ENCODE results near the gene CEP152. TPM values are rescaled to one million over a fixed set of nuclear protein-coding genes. Genes with fewer than 3 reads are reported as not detected.

The CEP152 gene
- total and polyA plus RNA-seq, 10 of the 15 experiments (the other 5 are each of a cell fraction or from before 2014, with no cell fraction given), result 5.3 to 22.6 (median 14.2) TPM

- TF ChIP-seq MLLT1 (IDR thresholded peaks at IDR 0.05) (no peak), SUPT20H (IDR thresholded peaks at IDR 0.05; ENCODE audit: borderline replicate concordance, control insufficient read depth, low read depth, low read length) (no peak), FOS (IDR thresholded peaks at IDR 0.05; ENCODE audit: borderline replicate concordance, extremely low read depth, insufficient read length) (no peak), PAX8 (IDR thresholded peaks at IDR 0.05) (no peak), YY1 (IDR thresholded peaks at IDR 0.05; ENCODE audit: low read depth, low read length) (no peak), ELK1 (IDR thresholded peaks at IDR 0.05; ENCODE audit: low read depth, low read length) (0 out of 2 replicates have a peak, but pooled peaks have one; percentile 3), ZZZ3 (IDR thresholded peaks at IDR 0.05; ENCODE audit: control insufficient read depth, insufficient read length, low read depth) (no peak), ZNF384 (IDR thresholded peaks at IDR 0.05; ENCODE audit: borderline replicate concordance, low read depth, low read length) (no peak), ETV6 (conservative IDR thresholded peaks at IDR 0.05 in 1 of 2, IDR thresholded peaks at IDR 0.05 in 1 of 2; ENCODE audit: borderline replicate concordance in 1 of 2, low read depth in 1 of 2) (no peak), MYC (IDR thresholded peaks at IDR 0.05; ENCODE audit: insufficient read depth, insufficient read length, insufficient replicate concordance, low read length, severe bottlenecking) (no peak), POLR2AphosphoS2 (IDR thresholded peaks at IDR 0.05; ENCODE audit: low read depth, low read length) (no peak), TBL1XR1 (IDR thresholded peaks at IDR 0.05; ENCODE audit: low read depth, low read length) (no peak), RUNX3 (IDR thresholded peaks at IDR 0.05; ENCODE audit: low read length) (no peak), PML (IDR thresholded peaks at IDR 0.05; ENCODE audit: low read length) (no peak), SPI1 (IDR thresholded peaks at IDR 0.05; ENCODE audit: borderline replicate concordance, insufficient read depth, low read depth, low read length) (no peak), ASH2L (IDR thresholded peaks at IDR 0.05; ENCODE audit: borderline replicate concordance, low read depth) (no peak), BHLHE40 (IDR thresholded peaks at IDR 0.05; ENCODE audit: borderline replicate concordance in 1 of 2, low read depth in 2 of 2, low read length in 1 of 2) (no peak), POLR2A (IDR thresholded peaks at IDR 0.05; ENCODE audit: low read depth, low read length) (no peak), PBX3 (IDR thresholded peaks at IDR 0.05; ENCODE audit: insufficient replicate concordance, low read depth, low read length) (no peak), NFYA (IDR thresholded peaks at IDR 0.05; ENCODE audit: borderline replicate concordance, low read depth, low read length) (no peak)
Observed at GRCh38 chr15:48811325-48811958, 573 bp upstream of the CEP152 start (continued).
